ENCODE data around the gene CNN1. TPM values are rescaled to one million over a fixed set of nuclear protein-coding genes. Genes with fewer than 3 reads are reported as not detected.
"Not testable (repeated sequence)": the region's sequence is repeated elsewhere in the genome, so short reads cannot be mapped to it uniquely, and the experiment has no call there.

Gene CNN1
- total and polyA plus RNA-seq, 2 of the 8 experiments (the other 6 are each of a cell fraction or from before 2014, with no cell fraction given) = 29.8 to 50.8 TPM

GRCh38 chr19:11599704-11600103 is 61.1 kb downstream of the CNN1 start:
- not testable (repeated sequence) for H3K27ac ChIP-seq (ENCODE audit: low read depth, low read length); H2BK20ac ChIP-seq (ENCODE audit: low read length); H2AFZ ChIP-seq (ENCODE audit: low read length); H3K9ac ChIP-seq (replicated peaks in 1 of 4; ENCODE audit: extremely low read depth in 1 of 4, low read depth in 3 of 4, low read length in 3 of 4); H2AK5ac ChIP-seq (ENCODE audit: low read depth, low read length); H3K18ac ChIP-seq (ENCODE audit: extremely low read depth, low read length); H3K27me3 ChIP-seq (replicated peaks in 1 of 4; ENCODE audit: control insufficient read depth in 3 of 4, extremely low read depth in 1 of 4, insufficient read depth in 3 of 4, low read length in 3 of 4); H3K14ac ChIP-seq (ENCODE audit: insufficient read length); DNase-seq (ENCODE audit: low read depth in 1 of 2, low spot score in 2 of 2); H4K91ac ChIP-seq (replicated peaks; ENCODE audit: insufficient read length, low read length); H4K8ac ChIP-seq (ENCODE audit: extremely low read depth, insufficient read depth, low read length); H2BK12ac ChIP-seq (ENCODE audit: low read depth, low read length); H3K23me2 ChIP-seq (ENCODE audit: low read depth, low read length); H3K4ac ChIP-seq (replicated peaks; ENCODE audit: insufficient read length, low read depth, low read length); H3K4me3 ChIP-seq (ENCODE audit: extremely low read depth in 1 of 4, insufficient read depth in 2 of 4, low read depth in 3 of 4, low read length in 4 of 4); H3K4me2 ChIP-seq (ENCODE audit: insufficient read depth in 1 of 2, low read depth in 2 of 2, low read length in 2 of 2); H2BK5ac ChIP-seq (ENCODE audit: low read depth, low read length); H2BK120ac ChIP-seq (replicated peaks; ENCODE audit: low read depth, low read length); FAIRE-seq; H3K56ac ChIP-seq (replicated peaks; ENCODE audit: insufficient read length, low read depth, low read length); H3K23ac ChIP-seq (ENCODE audit: insufficient read length); H4K20me1 ChIP-seq (replicated peaks in 1 of 2; ENCODE audit: control insufficient read depth in 1 of 2, insufficient read depth in 2 of 2, low read length in 2 of 2); H3K9me3 ChIP-seq (ENCODE audit: insufficient read depth in 2 of 2, low read depth in 1 of 2, low read length in 1 of 2); H4K5ac ChIP-seq (ENCODE audit: insufficient read length, low read depth, low read length); H2BK15ac ChIP-seq (ENCODE audit: low read length); H3K4me1 ChIP-seq (replicated peaks in 1 of 4; ENCODE audit: control insufficient read depth in 3 of 4, insufficient read depth in 4 of 4, low read length in 3 of 4)
- Histone ChIP-seq H3K36me3 (ENCODE audit: control insufficient read depth in 2 of 4, insufficient read depth in 4 of 4, low read length in 3 of 4) (peaks cover 4 to 24% (median 6%) of the 10 kb centered on the region in 4 experiments; a peak in 6 of 8 replicates), H3K79me2 (ENCODE audit: control insufficient read depth in 1 of 2, insufficient read depth in 2 of 2, low read length in 2 of 2) (peaks cover 12 to 66% of the 10 kb centered on the region in 2 experiments), H3K79me1 (ENCODE audit: low read depth, low read length) (peaks cover 12% of the 10 kb centered on the region)
- CTCF ChIA-PET (ENCODE audit: partially characterized antibody) = interaction anchor here (0.6 to 1.2 kb wide), 4 partner anchors 9 to 432 kb away, joined by 3 to 5 read pairs (median 4); no protein-coding TSS in a partner anchor
- POLR2A ChIA-PET (ENCODE audit: partially characterized antibody) = interaction anchor here (0.6 to 1.3 kb wide), 3 partner anchors 9 to 26 kb away, joined by 3 to 4 read pairs (median 3); no protein-coding TSS in a partner anchor
- WGBS, 2 experiments (ENCODE audit: extremely low coverage in 1 of 2, insufficient coverage in 1 of 2, insufficient read length in 1 of 2, insufficient replicate concordance in 2 of 2, low coverage in 1 of 2, low lambda C conversion rate in 2 of 2, missing lambda C conversion rate in 1 of 2) = 96% methylated on average over 8 of the region's 8 CpGs; no CpG with 5 or more reads in 1 of the 2 experiments

Small RNA genes within 50 kb of the gene (microRNA-seq; reads per million reads assigned to microRNA genes)
- 0.46 to 1.2 reads per million in 2 experiments for gene MIR7974 (ENCODE audit: borderline microRNAs expressed in 2 of 2, borderline number of aligned reads in 2 of 2, borderline replicate concordance in 1 of 2)

Small RNA genes within 50 kb of the gene (small RNA-seq; reads per million reads assigned to genes)
- gene MIR7974 (ENCODE audit: insufficient read depth) (2,153 reads per million, percentile 100 among the genes with 10 or more reads in this experiment), gene RN7SL833P (ENCODE audit: insufficient read depth) (not detected)

Other genes starting within 250 kb of the CNN1 start
- not detected in 2 replicates for gene TSPAN16, start 242.7 kb upstream of the CNN1 start, total RNA-seq (2021; fragmentation: NEBNext Ultra II Directional; extraction: Animal tissue kit (Norgen Biotek cat#: 25700))
- gene TSPAN16, start 242.7 kb upstream of the CNN1 start, polyA plus RNA-seq (2011; rRNA removed) = not detected in 2 replicates
- gene RAB3D, start 199.2 kb upstream of the CNN1 start, total RNA-seq (2021; fragmentation: NEBNext Ultra II Directional; extraction: Animal tissue kit (Norgen Biotek cat#: 25700)) = 23.8 and 24.4 TPM in 2 replicates
- gene RAB3D, start 199.2 kb upstream of the CNN1 start, polyA plus RNA-seq (2011; rRNA removed) = 17.8 and 23.3 TPM in 2 replicates
- 73.5 and 78.2 TPM in 2 replicates for gene TMEM205, start 192.6 kb upstream of the CNN1 start, total RNA-seq (2021; fragmentation: NEBNext Ultra II Directional; extraction: Animal tissue kit (Norgen Biotek cat#: 25700))
- gene TMEM205, start 192.6 kb upstream of the CNN1 start, polyA plus RNA-seq (2011; rRNA removed) = 423 and 441 TPM in 2 replicates
- gene CCDC159, start 192.3 kb upstream of the CNN1 start, total RNA-seq (2021; fragmentation: NEBNext Ultra II Directional; extraction: Animal tissue kit (Norgen Biotek cat#: 25700)) = 4.0 and 5.5 TPM in 2 replicates
- 5.4 and 7.1 TPM in 2 replicates for gene CCDC159, start 192.3 kb upstream of the CNN1 start, polyA plus RNA-seq (2011; rRNA removed)
- gene PLPPR2, start 183.4 kb upstream of the CNN1 start, total RNA-seq (2021; fragmentation: NEBNext Ultra II Directional; extraction: Animal tissue kit (Norgen Biotek cat#: 25700)) = 9.5 and 11.7 TPM in 2 replicates
- 7.2 and 14.9 TPM in 2 replicates for gene PLPPR2, start 183.4 kb upstream of the CNN1 start, polyA plus RNA-seq (2011; rRNA removed)
- gene SWSAP1, start 164.2 kb upstream of the CNN1 start, total RNA-seq (2021; fragmentation: NEBNext Ultra II Directional; extraction: Animal tissue kit (Norgen Biotek cat#: 25700)) = 3.1 and 3.2 TPM in 2 replicates
- gene SWSAP1, start 164.2 kb upstream of the CNN1 start, polyA plus RNA-seq (2011; rRNA removed) = 5.1 and 5.2 TPM in 2 replicates
- 13.1 and 13.9 TPM in 2 replicates for gene EPOR, start 154.5 kb upstream of the CNN1 start, total RNA-seq (2021; fragmentation: NEBNext Ultra II Directional; extraction: Animal tissue kit (Norgen Biotek cat#: 25700))
- gene EPOR, start 154.5 kb upstream of the CNN1 start, polyA plus RNA-seq (2011; rRNA removed) = 23.4 and 32.3 TPM in 2 replicates
- gene RGL3, start 119.5 kb upstream of the CNN1 start, total RNA-seq (2021; fragmentation: NEBNext Ultra II Directional; extraction: Animal tissue kit (Norgen Biotek cat#: 25700)) = 40.9 and 47.8 TPM in 2 replicates
- gene RGL3, start 119.5 kb upstream of the CNN1 start, polyA plus RNA-seq (2011; rRNA removed) = 36.9 and 78.7 TPM in 2 replicates
- gene ODAD3, start 103.7 kb upstream of the CNN1 start, total RNA-seq (2021; fragmentation: NEBNext Ultra II Directional; extraction: Animal tissue kit (Norgen Biotek cat#: 25700)) = 1.6 and 2.2 TPM in 2 replicates
- 2.1 and 4.4 TPM in 2 replicates for gene ODAD3, start 103.7 kb upstream of the CNN1 start, polyA plus RNA-seq (2011; rRNA removed)
- gene PRKCSH, start 103.2 kb upstream of the CNN1 start, total RNA-seq (2021; fragmentation: NEBNext Ultra II Directional; extraction: Animal tissue kit (Norgen Biotek cat#: 25700)) = 337 and 341 TPM in 2 replicates
- 97.2 and 267 TPM in 2 replicates for gene PRKCSH, start 103.2 kb upstream of the CNN1 start, polyA plus RNA-seq (2011; rRNA removed)
- gene ELAVL3, start 57.8 kb upstream of the CNN1 start, total RNA-seq (2021; fragmentation: NEBNext Ultra II Directional; extraction: Animal tissue kit (Norgen Biotek cat#: 25700)) = 1.0 and 2.0 TPM in 2 replicates
- 0.80 and 1.2 TPM in 2 replicates for gene ELAVL3, start 57.8 kb upstream of the CNN1 start, polyA plus RNA-seq (2011; rRNA removed)
- 7.9 and 9.5 TPM in 2 replicates for gene ZNF653, start 33.0 kb upstream of the CNN1 start, total RNA-seq (2021; fragmentation: NEBNext Ultra II Directional; extraction: Animal tissue kit (Norgen Biotek cat#: 25700))
- 7.0 and 13.0 TPM in 2 replicates for gene ZNF653, start 33.0 kb upstream of the CNN1 start, polyA plus RNA-seq (2011; rRNA removed)
- 53.5 and 55.7 TPM in 2 replicates for gene ECSIT, start 9.7 kb upstream of the CNN1 start, total RNA-seq (2021; fragmentation: NEBNext Ultra II Directional; extraction: Animal tissue kit (Norgen Biotek cat#: 25700))
- 74.1 and 118 TPM in 2 replicates for gene ECSIT, start 9.7 kb upstream of the CNN1 start, polyA plus RNA-seq (2011; rRNA removed)
- gene ELOF1, start 20.4 kb downstream of the CNN1 start, total RNA-seq (2021; fragmentation: NEBNext Ultra II Directional; extraction: Animal tissue kit (Norgen Biotek cat#: 25700)) = 84.2 and 88.4 TPM in 2 replicates
- 101 and 160 TPM in 2 replicates for gene ELOF1, start 20.4 kb downstream of the CNN1 start, polyA plus RNA-seq (2011; rRNA removed)
- gene ACP5, start 38.8 kb downstream of the CNN1 start, total RNA-seq (2021; fragmentation: NEBNext Ultra II Directional; extraction: Animal tissue kit (Norgen Biotek cat#: 25700)) = 8.3 and 9.0 TPM in 2 replicates
- gene ACP5, start 38.8 kb downstream of the CNN1 start, polyA plus RNA-seq (2011; rRNA removed) = 14.3 and 16.5 TPM in 2 replicates
- 13.7 and 15.8 TPM in 2 replicates for gene ZNF627, start 58.6 kb downstream of the CNN1 start, total RNA-seq (2021; fragmentation: NEBNext Ultra II Directional; extraction: Animal tissue kit (Norgen Biotek cat#: 25700))
- gene ZNF627, start 58.6 kb downstream of the CNN1 start, polyA plus RNA-seq (2011; rRNA removed) = 5.4 and 7.2 TPM in 2 replicates
- gene ZNF823, start 200.1 kb downstream of the CNN1 start, total RNA-seq (2021; fragmentation: NEBNext Ultra II Directional; extraction: Animal tissue kit (Norgen Biotek cat#: 25700)) = 2.4 and 2.9 TPM in 2 replicates
- gene ZNF823, start 200.1 kb downstream of the CNN1 start, polyA plus RNA-seq (2011; rRNA removed) = 0.73 and 0.93 TPM in 2 replicates
- 0.23 and 0.48 TPM in 2 replicates for gene ZNF441, start 228.1 kb downstream of the CNN1 start, total RNA-seq (2021; fragmentation: NEBNext Ultra II Directional; extraction: Animal tissue kit (Norgen Biotek cat#: 25700))
- gene ZNF441, start 228.1 kb downstream of the CNN1 start, polyA plus RNA-seq (2011; rRNA removed) = 0.09 and 0.22 TPM in 2 replicates